ENCODE measurements around the gene GAS2L2.

GAS2L2 gene

GRCh38 chr17:35752945-35753764 is at the start of gene GAS2L2:
Gene GAS2L2 (minus strand): TSS chr17:35753239. CDS start chr17:35752850, 389 bp downstream.
- DNase-seq = no peak

- peak; percentile 93 for DNase-seq
Observed at GRCh38 chr17:35801583-35802224, 48.7 kb upstream of the GAS2L2 start.

- no peak for DNase-seq
Observed at GRCh38 chr17:35799942-35800341, 46.9 kb upstream of the GAS2L2 start.

GRCh38 chr17:35797918-35798317 is 44.9 kb upstream of the GAS2L2 start:
- DNase-seq = no peak

DNA sequence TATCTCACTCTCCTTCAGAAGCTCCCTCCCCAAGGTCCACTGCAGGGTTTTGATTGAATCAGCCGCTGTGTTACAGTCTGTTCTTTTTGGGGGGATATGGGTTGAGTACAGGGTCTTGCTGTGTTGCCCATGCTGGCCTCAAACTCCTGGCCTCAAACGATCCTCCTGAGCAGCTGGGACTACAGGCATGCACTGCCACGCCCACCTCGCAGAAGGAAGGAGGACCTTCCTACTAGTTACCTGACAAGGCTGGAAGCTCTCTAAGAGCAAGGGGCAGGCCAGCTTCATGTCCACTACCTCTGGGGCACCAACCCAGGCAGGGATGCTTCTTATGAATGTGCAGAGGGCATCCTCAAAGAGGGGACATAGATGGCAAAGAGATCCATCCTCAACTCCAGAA is 44.3 kb upstream of the GAS2L2 start:
- DNase-seq = no peak

- no peak for DNase-seq
Observed at GRCh38 chr17:35796942-35797341, 43.9 kb upstream of the GAS2L2 start.

- DNase-seq = no peak
Observed at GRCh38 chr17:35795871-35796265, 42.8 kb upstream of the GAS2L2 start.

- DNase-seq = peak; percentile 67
Observed at GRCh38 chr17:35795007-35795870, 42.2 kb upstream of the GAS2L2 start, which contains the start of gene MMP28. Gene MMP28 (minus strand): TSS chr17:35795641. CDS start chr17:35795377, 264 bp downstream.

- DNase-seq = no peak
Observed at GRCh38 chr17:35793257-35793656, 40.2 kb upstream of the GAS2L2 start.

- DNase-seq = no peak
Observed at GRCh38 chr17:35791681-35792350, 38.8 kb upstream of the GAS2L2 start.

- no peak for DNase-seq
Observed at GRCh38 chr17:35790841-35791240, 37.8 kb upstream of the GAS2L2 start.

DNA sequence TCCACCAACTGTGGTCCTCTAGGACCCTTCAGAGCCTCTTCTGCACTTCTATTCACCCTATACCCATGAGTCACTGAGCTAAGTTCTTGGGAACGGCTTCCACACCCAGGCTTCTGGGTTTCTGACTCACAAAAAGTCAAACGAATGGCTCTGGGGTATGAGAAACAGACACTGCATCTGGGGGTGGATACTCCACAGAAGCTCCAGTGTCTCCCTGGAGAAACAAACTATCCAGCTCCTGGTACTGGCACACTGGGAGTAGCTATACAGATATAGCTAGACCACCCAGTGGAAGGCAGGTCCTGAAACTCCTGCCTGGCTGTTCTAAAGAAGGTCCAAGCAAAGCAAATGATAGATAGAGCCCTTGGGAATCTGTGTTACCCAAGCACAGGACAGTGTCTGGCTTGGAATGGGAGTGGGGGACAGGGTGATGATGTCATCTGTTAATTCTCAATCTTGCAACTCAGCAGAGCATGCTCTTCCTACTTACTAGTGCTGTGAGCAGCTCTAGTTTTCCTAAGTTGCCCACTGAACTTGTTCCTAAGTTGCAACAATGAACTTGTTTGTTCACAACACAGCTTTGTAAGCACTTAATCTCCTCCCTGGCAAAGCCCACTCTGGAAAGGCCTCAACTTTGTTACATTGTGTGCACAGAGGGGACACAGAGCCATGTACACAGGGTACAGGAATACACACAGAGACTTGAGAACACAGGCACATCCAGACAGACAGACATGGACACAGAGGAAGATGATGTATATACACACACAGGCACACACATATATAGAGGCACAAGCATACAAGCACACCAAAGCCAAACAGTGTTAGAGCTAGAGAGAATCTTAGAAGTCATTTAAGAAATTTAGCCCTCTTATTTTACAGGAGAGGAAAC is 35.7 kb upstream of the GAS2L2 start:
- DNase-seq = no peak

DNA sequence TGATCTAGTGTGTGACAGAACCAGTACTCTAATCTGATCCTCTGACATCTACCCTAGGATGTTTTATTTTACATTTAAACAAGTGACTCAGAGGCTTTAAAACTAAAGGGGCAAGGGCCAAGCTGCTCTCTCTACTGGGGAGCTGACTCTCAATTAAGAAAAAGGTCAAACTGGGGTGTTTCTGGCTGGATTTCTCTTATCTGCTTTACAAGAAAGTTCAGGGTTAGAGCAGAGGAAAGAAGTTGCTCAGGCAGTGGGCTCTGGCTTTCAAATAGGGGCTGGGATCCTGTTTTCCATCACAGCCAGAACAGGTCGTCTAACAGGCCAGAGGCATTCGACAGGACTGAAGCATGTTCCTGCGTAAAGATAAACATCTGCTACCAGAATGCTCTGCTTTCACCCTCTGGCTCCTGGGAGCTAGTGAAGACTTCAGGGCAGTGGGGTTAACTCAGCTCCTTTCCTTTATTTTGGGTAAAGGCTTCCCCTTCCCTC is 33.9 kb upstream of the GAS2L2 start:
- no peak for DNase-seq

- DNase-seq = no peak
Observed at GRCh38 chr17:35784895-35785294, 31.9 kb upstream of the GAS2L2 start.

- DNase-seq = no peak
Observed at GRCh38 chr17:35780950-35781349, 27.9 kb upstream of the GAS2L2 start.

DNA sequence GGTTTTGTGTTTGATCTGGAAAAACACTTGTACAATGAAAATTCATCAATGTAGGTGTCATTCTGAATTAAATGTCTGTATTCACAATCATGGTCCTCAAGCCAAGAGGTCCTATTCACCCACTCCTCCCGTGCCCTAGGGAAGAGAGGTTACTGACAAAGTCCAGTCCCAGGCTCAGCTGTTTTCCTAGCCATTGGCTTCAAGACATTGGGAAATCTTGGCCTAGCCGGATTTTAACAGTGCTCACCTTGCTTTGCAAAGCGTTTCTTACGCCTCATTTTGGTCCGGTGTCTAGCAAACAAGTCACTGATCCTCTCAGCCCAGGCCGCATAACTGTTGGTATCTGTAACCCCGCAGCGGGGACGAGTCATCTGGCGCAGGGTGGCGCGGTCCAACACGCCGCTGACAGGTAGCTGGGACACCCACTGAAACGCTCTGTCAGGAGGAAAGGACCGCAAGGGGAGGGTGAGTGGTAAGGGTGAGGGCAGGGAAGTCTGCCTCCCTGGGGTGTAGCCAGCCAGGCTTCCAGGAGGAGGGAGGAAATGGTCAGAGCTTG is 25.7 kb upstream of the GAS2L2 start:
- DNase-seq = no peak

GRCh38 chr17:35775583-35775982 is 22.5 kb upstream of the GAS2L2 start:
- DNase-seq = no peak

GRCh38 chr17:35775039-35775438 is 22.0 kb upstream of the GAS2L2 start:
- no peak for DNase-seq

DNA sequence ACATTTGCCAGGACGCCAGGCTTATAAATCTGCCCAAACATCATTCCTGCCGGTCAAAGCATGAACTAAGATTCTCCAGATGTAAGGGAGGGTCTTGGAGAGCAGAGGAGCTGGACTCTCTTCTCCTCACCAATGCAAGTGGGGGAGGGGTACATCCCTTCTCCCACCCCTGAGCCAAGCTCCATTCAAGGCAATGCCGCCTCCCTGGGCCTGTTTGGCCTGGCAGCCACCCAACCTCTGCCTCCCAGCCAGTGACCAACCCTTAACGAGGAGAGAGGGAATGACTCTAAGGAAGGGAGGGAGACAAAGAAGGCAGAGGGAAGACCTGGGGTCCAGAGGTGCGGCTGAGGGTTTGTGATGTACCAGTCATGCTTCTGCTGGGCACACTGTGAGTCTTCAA is 21.5 kb upstream of the GAS2L2 start:
- DNase-seq = no peak

- no peak for DNase-seq
Observed at GRCh38 chr17:35773679-35774425, 20.8 kb upstream of the GAS2L2 start.

All from hematopoietic multipotent progenitor cell treated with erythropoietin and hydrocortisone succinate and interleukin-3 and kit ligand, for 4 days (in vitro differentiated cells).